DMS53 treated with DMSO at 0.1 percent for 48 hours (cell line): ENCODE measurements around the gene SCGB1C1.

Source experiments
- DNase-seq: peaks from one replicate; lab custom pipeline; 2025; ENCODE audit not compliant: unreplicated experiment; lab: John Stamatoyannopoulos, UW

The SCGB1C1 gene

GRCh38 chr11:240315-240714 is 47.4 kb downstream of the SCGB1C1 start:
- no peak for DNase-seq

DNA sequence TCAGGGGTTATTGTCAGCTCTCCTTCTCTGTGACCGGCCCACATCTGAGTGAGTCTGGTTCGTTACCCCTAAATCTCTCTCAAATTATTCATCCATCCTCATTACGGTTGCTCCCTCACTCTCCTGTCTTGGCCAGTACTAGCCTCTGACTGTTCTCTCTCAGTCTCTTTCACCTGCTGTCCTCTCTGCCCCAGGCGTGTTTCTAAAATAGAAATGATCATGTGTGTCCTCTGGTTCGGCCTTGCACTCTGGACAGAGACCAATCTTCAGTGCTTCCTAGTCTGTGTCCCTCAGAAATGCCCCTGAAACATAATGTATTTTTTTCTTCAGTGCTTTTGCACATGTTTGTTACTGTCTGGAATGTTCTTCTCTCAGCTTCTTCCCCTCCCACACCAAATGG is 48.8 kb downstream of the SCGB1C1 start:
- DNase-seq = no peak
